ENCODE data around the gene SHROOM3.
"Not testable (repeated sequence)": the region's sequence is repeated elsewhere in the genome, so short reads cannot be mapped to it uniquely, and the experiment has no call there.

Gene SHROOM3

DNA sequence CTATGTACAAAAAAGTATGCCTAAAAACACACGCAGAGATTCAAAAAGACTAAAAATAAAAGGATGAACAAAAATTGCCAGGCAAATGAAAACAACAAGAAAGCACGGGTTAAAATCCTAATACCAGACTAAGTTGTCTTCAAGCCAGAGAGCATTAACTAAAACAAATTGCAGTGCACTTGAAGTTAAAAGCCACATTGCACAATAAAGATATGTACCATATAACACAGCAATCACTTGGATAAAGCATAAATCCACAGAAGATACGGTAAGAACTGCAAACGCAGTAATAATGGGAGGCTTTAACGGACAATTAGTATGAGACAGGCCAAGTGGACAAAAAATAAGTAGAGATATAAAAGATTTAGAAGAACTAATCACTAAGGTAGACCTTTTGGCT lies 28.9 kb upstream of the SHROOM3 start:
- DNase-seq: no peak
- no peaks in the 10 kb centered on the region for H3K4me1 ChIP-seq
- H3K4me3 ChIP-seq (ENCODE audit: low read depth, low read length): no peak overlapping the region
- no peaks in the 10 kb centered on the region for H3K36me3 ChIP-seq
- TF ChIP-seq, protein P1, sequence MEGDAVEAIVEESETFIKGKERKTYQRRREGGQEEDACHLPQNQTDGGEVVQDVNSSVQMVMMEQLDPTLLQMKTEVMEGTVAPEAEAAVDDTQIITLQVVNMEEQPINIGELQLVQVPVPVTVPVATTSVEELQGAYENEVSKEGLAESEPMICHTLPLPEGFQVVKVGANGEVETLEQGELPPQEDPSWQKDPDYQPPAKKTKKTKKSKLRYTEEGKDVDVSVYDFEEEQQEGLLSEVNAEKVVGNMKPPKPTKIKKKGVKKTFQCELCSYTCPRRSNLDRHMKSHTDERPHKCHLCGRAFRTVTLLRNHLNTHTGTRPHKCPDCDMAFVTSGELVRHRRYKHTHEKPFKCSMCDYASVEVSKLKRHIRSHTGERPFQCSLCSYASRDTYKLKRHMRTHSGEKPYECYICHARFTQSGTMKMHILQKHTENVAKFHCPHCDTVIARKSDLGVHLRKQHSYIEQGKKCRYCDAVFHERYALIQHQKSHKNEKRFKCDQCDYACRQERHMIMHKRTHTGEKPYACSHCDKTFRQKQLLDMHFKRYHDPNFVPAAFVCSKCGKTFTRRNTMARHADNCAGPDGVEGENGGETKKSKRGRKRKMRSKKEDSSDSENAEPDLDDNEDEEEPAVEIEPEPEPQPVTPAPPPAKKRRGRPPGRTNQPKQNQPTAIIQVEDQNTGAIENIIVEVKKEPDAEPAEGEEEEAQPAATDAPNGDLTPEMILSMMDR (IDR thresholded peaks at IDR 0.05; ENCODE audit: low read depth, low read length): no peak
- H3K27me3 ChIP-seq: peaks cover 37% of the 10 kb centered on the region
- no peaks in the 10 kb centered on the region for H3K9me3 ChIP-seq

DNA sequence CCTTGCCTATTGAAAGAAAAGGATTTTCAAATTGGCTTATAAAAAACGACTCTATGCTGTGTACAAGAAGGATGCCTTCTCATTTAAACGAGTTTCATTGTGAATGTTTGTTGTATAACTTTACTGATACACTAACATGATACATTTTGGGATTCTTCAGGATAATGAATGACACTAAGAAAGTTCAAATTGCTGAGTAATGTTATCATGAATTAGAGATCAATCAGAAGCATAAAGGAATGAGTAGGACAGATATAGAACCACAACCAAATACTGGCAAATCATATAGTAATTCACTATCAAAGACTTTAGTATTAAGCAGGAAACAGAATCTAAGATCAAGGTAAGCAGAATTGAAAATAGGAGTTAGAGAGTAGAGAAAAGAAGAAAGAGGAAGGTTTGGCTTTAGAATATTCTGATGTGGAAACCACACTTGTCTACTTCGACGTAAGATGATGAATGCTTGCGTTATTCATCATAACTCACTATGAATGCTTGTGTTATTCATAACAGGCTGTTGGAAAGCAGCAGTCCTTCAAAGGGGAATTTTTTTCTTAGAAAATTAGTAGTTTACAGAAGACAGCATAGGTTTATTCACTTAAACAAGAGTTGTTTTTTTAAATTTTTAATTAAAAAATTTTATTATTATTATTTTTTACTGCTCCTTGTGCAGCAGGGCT lies 27.4 kb upstream of the SHROOM3 start:
- Histone ChIP-seq H3K27me3 (peaks cover 32% of the 10 kb centered on the region), H3K36me3 (no peaks in the 10 kb centered on the region), H3K9me3 (no peaks in the 10 kb centered on the region), H3K4me3 (ENCODE audit: low read depth, low read length) (no peak overlapping the region), H3K4me1 (no peaks in the 10 kb centered on the region)
- TF ChIP-seq, protein P1 (IDR thresholded peaks at IDR 0.05; ENCODE audit: low read depth, low read length): no peak
- no peak for DNase-seq

DNA sequence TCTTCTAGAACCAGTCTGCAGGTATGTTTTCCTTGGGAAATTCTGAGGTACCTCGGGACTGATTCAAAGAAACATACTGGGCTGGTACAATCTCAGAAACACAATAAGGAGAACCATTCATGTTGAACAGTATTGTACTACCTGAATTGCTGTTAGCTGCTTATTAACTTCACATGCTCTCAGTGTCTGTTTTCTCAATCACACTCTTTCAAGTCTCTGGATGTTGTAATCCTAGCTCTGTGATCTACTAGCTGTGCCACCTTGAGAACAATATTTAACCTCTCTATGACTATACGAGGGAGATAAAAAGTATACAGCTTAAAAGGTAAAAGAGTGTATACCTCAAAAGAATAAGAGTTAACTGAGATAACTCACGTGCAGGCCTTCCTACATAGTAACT lies 24.4 kb upstream of the SHROOM3 start:
- Histone ChIP-seq H3K27me3 (peaks cover 15% of the 10 kb centered on the region), H3K9me3 (peaks cover 3% of the 10 kb centered on the region; the same call in 1 of the 2 replicates), H3K4me1 (no peaks in the 10 kb centered on the region), H3K4me3 (ENCODE audit: low read depth, low read length) (no peak overlapping the region), H3K36me3 (no peaks in the 10 kb centered on the region)
- DNase-seq: no peak
- TF ChIP-seq, protein P1 (IDR thresholded peaks at IDR 0.05; ENCODE audit: low read depth, low read length): no peak

DNA sequence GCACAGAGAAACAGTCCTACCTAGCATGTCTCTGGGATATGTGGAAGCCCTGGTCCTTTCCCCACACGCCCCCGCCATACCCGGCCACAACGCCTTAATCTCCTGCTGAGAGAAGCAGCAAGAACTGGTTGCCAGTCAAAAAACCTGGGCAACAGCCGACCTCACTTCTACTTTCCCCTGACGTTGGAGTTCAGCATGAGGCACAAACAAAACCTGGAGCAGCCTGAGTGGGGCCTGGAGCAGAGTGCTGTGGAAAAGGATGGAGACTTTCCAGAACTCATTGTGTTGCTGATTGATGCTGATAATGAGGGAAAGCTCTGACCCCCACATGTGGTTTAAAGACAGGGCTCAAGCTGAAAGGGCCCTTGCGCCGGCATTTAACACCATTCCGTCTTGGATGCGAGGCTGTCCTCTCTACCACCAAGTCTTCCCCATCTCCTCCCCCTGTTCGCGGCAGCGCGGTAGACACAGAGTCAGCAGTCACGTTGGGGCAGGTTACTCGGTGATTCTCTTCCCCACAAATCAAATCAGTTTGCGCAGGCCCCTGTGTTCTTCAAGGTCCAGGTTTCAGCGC lies 14.8 kb upstream of the SHROOM3 start:
- DNase-seq: no peak
- H3K4me1 ChIP-seq: no peaks in the 10 kb centered on the region
- H3K9me3 ChIP-seq: no peaks in the 10 kb centered on the region; the same call in 1 of the 2 replicates
- H3K27me3 ChIP-seq: no peaks in the 10 kb centered on the region
- H3K36me3 ChIP-seq: no peaks in the 10 kb centered on the region
- TF ChIP-seq, protein P1 (IDR thresholded peaks at IDR 0.05; ENCODE audit: low read depth, low read length): no peak
- no peak overlapping the region for H3K4me3 ChIP-seq (ENCODE audit: low read depth, low read length)

DNA sequence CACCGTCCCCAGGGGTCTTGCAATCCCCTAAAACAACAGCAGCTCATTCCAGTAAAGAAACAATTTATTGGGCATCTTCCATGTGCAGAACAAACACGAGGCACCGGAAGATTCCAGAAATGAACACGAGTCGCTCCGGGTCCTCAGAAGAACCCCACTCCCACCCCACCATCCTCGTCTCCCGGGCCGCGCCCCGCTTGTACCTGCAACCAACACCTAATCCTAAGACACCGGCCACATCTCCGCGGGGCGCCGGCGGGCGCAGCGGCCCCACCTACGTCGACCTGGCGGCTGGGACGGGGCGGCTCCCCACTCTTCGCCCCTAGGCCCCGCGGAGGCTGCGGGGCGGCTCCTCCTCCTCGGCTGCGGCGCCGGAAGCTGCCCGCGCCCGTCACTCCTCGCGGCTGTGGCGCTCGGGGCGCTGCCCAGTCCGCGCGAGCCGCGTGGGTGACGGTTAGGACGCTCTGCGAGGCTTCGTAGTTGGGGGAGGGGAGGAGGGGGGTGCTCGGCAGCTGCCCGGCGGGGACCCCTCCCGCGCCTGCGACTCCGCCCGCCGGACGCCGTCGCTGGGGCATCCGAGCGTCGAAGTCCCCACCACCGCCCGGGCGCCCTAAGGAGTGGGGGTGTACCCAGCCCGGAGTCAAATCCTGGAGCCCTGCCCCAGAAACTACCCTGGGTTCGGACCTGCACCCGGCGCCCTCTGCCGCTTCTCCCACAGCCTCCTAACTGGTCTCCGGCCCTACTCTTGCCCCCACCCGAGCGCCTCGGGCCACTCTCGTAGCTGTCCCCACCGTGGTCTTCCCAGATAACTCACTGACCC lies 14.1 kb upstream of the SHROOM3 start, which contains the start of gene CCDC158:
Gene CCDC158, minus strand, starts transcription at position 380 of the 820 bp plus-strand sequence. CDS start 17,934 bp downstream, outside the sequence.
- Histone ChIP-seq H3K9me3 (no peaks in the 10 kb centered on the region; the same call in 1 of the 2 replicates), H3K36me3 (no peaks in the 10 kb centered on the region), H3K27me3 (no peaks in the 10 kb centered on the region), H3K4me1 (no peaks in the 10 kb centered on the region), H3K4me3 (ENCODE audit: low read depth, low read length) (peak within 1 kb of the TSS; percentile 44)
- TF ChIP-seq, protein P1 (IDR thresholded peaks at IDR 0.05; ENCODE audit: low read depth, low read length): no peak
- peak; percentile 31 for DNase-seq

DNA sequence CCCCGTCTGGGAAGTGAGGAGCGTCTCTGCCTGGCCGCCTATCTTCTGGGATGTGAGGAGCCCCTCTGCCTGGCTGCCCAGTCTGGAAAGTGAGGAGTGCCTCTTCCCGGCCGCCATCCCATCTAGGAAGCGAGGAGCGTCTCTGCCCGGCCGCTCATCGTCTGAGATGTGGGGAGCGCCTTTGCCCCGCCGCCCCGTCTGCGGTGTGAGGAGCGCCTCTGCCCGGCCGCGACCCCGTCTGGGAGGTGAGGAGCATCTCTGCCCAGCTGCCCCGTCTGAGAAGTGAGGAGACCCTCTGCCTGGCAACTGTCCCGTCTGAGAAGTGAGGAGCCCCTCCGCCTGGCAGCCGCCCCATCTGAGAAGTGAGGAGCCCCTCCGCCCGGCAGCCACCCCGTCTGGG lies 11.9 kb upstream of the SHROOM3 start:
- not testable (repeated sequence) for H3K36me3 ChIP-seq, H3K9me3 ChIP-seq, DNase-seq

More for the DNA sequence above, 11.9 kb upstream of the SHROOM3 start:
- H3K4me1 ChIP-seq; H3K27me3 ChIP-seq; H3K4me3 ChIP-seq (ENCODE audit: low read depth, low read length): not testable (repeated sequence)

Data from BE2C (cell line).